Stimulated activated CD8-positive, alpha-beta memory T cell treated with anti-CD3 and anti-CD28 coated beads, Interleukin-4, amount 100 ng/mL, for 48 hours (primary cell): ENCODE results near the gene F13B.
"Not testable (repeated sequence)": the region's sequence is repeated elsewhere in the genome, so short reads cannot be mapped to it uniquely, and the experiment has no call there.

Experiments
- DNase-seq: peaks from one replicate; pipeline ENCODE4 v3.0.0-alpha.2; 2020

F13B gene

DNA sequence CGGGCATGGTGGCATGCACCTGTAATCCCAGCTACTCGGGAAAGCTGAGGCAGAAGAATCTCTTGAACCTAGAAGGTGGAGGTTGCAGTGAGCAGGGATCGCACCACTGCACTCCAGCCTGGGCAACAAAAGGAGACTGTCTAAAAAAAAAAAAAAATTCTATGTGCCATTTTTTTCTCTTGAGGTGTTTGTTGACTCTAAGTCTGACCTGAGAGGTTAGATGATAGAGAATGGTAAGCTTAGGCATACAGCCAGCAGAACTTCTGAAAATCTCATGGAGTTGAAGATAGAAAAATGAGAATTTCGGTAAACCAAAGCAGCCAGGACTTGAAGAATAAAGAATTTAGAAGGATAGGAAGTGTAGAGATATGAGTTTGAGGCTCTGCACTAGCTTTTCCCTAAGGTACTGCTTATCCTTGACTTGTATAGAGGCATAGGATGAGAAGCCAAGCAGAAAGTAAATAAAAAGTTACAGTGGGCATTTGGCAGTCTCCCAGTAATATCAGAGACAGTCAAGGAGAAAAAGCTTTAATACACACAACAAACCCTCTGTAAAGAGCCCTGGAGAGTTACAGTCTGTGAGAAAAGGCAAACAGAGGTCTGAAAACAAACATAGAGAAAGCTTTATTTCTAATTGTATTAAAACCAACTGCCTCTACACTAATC lies 24.3 kb downstream of the F13B start:
- DNase-seq = no peak

DNA sequence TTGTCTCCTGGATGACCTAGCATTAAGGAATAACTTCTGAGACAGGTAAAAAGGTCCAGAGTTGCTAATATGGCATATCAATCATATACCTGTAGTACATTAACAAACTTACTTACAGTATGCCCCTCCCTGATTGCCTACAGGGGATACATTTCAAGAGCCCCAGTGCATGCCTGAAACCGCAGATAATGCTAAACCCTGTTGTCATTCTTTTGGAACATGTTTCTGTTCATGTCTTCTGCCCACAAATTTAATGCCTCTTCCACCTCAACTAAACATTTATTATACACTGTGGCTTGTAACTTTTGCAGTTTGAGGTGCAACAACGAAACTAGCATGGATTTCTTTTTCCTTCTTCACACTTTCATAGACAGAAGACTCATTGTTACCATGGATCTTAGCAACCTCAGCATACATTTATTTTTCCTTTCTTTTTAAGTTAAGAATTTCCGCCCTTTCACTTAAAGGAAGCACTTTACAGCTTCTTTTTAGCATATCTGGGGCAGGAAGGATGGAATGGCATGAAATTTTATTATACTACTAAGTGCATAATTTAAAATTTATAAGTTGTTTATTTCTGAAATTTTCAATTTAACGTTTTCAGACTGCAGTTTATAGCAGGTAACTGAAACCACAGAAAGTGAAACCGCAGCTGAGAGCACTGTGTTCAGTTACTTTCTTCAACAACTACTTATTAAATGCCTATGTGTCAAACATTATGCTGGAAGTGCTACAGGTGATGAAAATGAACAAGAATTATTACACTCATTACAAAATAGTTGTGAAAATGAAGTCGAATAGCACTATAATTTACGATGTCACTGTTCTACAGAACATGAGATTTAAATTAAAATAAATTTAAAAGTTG lies 25.3 kb downstream of the F13B start:
- no peak for DNase-seq

DNA sequence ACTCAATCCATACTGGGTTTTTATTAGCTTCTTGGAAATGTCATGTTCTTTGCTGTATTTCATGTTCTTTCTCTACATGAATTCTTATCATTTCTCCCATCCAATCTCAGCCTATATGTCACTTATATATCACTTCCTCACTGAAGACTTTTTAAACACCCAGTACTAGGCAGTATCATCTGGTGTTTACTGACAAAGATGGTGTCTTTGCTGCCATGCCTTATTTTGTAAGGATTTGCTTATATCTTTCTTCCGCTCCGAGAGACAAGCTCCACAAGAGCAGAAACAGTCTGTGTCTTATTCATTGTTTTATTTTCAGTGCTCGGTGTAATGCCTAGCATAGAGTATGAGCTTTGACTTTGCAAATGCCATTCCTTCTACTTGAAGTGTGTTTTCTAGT lies 30.2 kb downstream of the F13B start:
- no peak for DNase-seq

DNA sequence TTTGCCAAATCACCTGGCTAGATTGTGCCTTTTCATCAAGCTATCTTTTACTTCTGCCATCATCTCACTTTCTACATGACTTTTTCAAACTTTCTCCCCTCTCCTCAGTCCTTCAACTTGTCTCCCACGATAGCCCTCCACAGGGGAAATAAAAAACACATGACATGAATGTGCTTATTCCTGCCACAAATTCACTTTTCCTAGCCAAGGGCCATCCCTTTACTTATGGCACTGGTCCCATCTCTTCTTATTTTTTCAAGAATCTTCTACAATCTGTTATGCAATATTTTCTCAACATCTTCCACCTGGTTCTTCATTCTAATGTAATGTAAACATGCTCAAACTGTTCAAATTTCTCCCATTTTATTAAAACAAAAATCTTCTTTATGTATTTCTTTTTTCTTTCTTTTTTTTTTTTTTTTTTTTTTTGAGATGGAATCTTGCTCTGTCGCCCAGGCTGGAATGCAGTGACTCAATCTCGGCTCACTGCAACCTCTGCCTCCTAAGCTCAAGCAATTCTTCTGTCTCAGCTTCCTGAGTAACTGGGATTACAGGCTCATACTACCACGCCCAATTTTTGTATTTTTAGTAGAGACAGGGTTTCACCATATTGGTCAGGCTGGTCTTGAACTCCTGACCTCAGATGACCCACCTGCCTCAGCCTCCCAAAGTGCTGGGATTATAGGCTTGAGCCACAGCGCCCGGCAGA lies 32.3 kb downstream of the F13B start:
- DNase-seq = not testable (repeated sequence)

DNA sequence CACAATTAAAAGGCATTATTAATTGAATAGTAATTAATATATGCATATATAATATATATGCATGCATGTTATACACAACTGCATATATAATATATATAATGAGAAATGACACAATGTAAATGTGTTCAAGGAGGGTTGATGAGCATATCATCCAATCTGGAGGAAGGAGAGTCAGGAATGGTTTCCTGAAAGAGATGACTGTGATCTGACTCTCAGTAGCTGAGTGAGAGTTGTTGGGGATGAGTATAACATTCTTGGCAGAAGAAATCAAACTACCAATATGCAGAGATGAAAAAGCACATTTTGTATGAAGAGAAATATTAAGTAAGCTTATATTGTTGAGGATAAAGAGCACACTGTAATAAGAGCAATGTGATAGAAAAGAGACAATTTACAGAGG lies 37.3 kb downstream of the F13B start:
- no peak for DNase-seq

DNA sequence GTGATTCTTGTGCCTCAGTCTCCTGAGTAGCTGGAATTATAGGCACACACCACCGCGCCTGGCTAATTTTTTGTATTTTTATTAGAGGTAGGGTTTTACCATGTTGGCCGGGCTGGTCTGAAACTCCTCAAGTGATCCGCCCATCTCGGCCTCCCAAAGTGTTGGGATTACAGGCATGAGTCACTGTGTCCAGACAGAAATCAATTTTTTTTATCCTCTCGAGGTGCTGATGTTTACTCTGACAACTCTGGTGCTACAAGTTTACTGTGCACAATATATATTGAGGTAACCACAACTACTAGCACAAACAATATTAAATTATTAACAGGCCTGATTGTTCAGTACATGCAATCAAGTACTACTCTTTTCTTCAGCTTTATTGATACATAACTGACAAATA lies 39.7 kb downstream of the F13B start:
- no peak for DNase-seq

DNA sequence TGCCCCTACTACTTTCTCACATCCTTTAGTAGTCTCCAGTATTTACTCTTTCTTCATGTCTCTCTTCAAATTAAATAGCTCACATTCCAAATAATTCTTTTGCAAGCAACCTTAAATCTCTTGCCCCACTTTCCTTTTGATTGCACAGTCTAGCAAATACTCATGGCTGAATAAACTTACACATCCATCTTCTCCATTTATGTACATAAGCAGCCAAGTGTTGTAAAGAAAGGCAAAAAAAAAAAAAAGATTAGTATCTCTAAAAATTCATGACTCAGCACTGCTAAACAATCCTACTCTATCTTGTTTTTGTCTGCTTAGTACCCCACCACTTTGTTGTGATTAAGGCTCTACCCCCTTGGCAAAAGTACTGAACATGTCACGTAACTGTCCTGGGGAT lies 42.6 kb downstream of the F13B start:
- no peak for DNase-seq

DNA sequence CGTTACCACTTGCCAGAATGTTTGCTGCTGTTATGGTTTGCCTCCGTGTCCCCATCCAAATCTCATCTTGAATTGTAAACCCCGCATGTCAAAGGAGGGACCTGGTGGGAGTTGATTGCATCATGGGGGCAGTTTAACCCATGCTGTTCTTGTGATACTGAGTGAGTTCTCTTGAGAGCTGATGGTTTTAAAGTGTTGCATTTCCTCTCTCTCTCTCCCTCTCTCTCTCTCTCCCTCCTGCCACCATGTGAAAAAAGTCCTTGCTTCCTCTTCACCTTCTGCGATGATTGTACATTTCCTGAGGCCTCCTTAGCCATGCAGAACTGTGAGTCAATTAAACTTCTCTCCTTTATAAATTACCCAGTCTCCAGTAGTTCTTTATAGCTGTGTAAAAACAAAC lies 45.3 kb downstream of the F13B start:
- no peak for DNase-seq

DNA sequence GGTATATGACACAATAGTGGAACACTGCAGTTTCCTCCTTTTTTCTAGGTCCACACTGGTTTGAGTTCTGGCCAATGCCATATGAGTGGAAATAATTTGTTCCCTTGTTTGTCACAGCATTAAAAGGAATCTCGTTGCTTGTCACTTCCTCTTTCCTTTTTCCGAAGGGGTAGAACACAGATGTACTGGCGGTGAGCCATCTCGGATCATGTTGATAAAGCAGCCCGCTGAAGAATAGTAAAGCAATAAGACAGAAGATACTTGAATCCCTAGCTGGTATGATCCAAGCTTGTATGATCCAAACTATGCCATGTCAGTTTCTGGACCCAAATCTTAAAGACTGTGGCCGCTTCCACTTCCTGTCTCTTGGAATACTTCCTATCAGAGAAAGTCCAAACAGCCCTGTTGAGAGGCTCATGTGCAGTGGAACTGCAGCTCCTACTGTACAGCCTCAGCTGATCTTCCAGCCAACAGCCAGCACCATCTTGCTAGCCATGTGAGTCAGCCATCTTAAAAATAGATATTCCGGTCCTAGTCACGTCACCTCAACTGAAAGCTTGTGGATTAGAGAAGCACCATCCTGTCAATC lies 49.4 kb downstream of the F13B start:
- DNase-seq = no peak

DNA sequence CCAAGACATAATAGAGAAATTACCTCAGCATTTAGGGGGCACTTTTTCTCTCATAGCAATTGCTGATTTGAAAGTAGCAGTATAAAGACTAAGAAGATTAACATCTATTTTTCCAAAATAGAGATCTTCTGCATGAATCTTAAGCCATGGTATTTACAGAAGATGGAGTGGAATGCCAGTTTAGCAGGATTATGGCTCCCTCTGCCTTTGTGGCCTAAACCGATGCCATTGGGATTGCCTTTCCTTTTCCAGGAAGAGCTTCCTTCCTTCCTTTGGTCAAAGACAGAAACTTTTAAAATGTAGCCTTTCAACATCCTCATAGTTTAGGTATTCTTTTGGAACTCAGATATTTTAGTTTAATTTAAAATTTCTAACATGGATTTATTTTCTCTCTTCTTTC lies 50.3 kb downstream of the F13B start:
- DNase-seq = no peak

DNA sequence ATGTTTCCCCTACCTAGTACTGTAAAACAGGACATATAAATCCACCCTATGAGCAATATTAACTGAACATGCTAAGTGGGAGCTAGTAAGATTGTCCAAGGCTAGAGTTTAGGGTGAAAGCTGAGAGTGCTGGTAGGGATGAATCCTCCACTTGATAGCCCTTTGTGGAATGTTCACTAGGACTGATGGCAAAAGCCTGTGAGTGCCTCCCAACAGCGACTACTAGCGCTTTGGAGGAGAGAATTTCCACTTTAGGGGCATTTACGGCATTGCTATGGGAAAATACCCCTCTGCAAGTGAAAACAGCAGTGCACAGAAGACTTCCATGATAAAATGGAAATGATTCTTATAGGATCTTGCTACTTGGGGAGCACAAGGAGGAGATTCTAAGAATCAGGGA lies 53.8 kb downstream of the F13B start:
- DNase-seq = no peak

DNA sequence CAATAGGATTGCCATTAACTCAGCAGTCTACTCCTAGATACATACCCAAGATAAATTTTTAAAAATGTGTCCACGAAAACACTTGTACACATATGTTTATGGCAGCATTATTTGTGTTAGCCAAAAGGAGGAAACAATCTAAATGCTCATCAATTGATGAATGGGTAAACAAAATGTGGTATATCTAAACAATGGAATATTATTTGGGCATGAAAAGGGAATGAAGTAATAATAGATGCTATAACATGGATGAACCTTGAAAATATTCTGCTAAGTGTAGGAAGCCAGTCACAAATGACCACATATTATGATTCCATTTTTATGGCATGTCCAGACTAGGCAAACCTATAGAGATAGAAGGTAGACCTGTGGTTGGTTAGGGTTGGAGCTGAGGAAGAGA lies 55.4 kb downstream of the F13B start:
- DNase-seq = no peak

DNA sequence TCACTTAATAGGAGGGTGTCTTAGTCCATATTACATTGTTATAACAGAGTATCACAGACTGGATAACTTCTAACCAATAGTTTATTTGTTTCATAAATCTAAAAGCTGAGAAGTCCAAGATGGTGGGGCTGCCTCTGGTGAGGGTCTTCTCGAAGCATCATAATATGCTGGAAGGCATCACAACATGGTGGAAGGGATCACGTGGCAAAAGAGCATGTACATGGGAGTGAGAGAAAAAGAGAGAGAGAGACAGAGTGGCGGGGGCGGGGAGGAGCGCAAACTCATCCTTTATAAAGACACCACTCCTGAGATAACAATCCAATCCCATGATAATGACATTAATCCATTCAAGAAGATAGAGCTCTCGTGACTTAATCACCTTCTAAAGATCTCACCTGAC lies 58.2 kb downstream of the F13B start:
- no peak for DNase-seq

DNA sequence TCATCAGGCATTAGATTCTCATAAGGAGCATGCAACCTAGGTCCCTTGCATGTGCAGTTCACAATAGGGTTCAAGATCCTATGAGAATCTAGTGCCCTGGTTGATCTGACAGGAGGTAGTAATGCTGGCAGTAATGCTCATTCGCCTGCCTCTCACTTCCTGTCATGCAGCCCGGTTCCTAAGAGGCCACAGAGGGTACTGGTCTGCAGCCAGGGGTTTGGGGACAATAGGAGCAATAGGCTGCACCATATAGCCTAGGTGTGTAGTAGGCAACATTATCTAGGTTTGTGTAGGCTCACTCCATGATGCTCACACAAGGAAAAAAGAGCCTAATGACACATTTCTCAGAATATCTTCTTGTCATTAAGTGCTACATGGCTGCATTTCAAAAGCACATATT lies 63.9 kb downstream of the F13B start:
- DNase-seq = no peak

DNA sequence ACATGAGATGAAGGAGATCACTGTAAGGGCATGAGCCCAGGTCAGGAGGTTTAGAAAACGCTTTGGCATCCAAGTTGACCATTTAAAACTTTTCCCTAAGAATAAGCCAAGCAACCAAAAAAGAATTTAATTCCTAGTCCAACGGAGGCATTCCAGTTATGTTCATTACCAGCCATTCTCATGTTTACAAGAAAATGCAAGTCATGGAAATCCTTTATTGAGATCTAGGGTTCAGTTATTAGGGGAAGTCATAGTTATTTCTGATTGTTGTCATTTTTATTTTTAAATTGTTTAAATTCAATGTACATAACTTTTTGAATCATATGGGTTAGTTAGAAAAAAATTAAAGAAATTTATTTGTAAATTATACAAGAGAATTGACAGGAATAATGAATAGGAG lies 65.2 kb downstream of the F13B start:
- DNase-seq = no peak

DNA sequence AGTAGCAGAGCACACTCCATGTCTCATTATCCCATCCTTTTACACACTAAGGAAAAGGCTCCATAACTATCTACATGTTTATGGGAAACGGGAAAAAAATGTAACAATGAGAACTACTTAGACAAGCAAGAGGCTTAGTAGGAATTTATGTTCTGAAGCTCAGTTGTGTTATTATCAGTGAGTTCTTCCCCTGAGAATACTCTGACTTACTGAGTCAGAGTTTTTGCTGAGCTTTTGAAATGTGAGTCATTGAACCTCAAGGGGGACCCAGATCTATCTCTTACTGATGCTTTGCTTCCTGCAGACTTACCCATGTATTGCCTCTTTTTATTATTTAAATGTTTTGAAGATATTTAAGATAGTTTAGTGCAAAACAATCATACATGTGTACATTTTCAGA lies 69.6 kb downstream of the F13B start:
- DNase-seq = no peak

DNA sequence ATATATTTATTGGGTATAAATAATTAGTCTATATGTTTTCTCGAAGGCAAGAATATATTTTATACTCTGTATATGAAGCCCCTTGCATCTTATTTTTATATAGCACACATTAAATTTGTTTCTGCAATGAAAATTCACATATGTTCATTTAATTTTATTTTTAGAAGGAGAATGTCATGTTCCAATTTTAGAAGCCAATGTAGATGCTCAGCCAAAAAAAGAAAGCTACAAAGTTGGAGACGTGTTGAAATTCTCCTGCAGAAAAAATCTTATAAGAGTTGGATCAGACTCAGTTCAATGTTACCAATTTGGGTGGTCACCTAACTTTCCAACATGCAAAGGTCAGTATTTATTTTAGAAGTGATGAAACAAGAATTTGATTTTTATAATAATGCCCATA lies 73.1 kb downstream of the F13B start:
- DNase-seq = no peak

DNA sequence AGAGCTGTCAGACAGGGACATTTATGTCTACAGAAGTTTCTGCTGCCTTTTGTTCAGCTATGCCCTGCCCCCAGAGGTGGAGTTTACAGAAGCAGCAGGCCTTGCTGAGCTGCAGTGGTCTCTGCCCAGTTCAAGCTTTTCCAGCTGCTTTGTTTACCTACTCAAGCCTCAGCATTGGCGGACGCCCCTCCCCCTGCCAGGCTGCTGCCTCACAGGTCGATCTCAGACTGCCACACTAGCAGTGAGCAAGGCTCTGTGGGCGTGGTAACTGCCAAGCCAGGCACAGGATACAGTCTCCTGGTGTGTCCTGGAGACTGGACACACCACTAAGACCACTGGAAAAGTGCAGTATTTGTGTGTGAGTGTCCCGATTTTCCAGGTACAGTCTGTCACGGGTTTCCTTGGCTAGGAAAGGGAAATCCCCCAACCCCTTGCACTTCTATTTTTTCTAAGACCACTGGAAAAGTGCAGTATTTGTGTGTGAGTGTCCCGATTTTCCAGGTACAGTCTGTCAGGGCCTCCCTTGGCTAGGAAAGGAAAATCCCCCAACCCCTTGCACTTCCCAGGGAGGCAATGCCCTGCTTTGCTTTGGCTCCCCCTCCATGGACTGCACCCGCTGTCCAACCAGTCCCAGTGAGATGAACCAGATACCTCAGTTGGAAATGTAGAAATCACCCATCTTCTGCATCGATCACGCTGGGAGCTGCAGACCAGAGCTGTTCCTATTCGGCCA lies 75.0 kb downstream of the F13B start:
- DNase-seq = not testable (repeated sequence)
